ENCODE measurements around the gene IFRD2. TPM values are rescaled to one million over a fixed set of nuclear protein-coding genes. Genes with fewer than 3 reads are reported as not detected.

IFRD2 gene
- polyA plus RNA-seq, 1 experiment, result 19.3 TPM

GRCh38 chr3:50243543-50243895 lies 48.7 kb downstream of the IFRD2 start:
- H3K27ac ChIP-seq (ENCODE audit: low read depth, low read length), result peak overlapping the region; percentile 65
- no peak overlapping the region for H3K4me3 ChIP-seq (ENCODE audit: low read depth, low read length)
- TF ChIP-seq, protein P1, sequence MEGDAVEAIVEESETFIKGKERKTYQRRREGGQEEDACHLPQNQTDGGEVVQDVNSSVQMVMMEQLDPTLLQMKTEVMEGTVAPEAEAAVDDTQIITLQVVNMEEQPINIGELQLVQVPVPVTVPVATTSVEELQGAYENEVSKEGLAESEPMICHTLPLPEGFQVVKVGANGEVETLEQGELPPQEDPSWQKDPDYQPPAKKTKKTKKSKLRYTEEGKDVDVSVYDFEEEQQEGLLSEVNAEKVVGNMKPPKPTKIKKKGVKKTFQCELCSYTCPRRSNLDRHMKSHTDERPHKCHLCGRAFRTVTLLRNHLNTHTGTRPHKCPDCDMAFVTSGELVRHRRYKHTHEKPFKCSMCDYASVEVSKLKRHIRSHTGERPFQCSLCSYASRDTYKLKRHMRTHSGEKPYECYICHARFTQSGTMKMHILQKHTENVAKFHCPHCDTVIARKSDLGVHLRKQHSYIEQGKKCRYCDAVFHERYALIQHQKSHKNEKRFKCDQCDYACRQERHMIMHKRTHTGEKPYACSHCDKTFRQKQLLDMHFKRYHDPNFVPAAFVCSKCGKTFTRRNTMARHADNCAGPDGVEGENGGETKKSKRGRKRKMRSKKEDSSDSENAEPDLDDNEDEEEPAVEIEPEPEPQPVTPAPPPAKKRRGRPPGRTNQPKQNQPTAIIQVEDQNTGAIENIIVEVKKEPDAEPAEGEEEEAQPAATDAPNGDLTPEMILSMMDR (IDR thresholded peaks at IDR 0.05; ENCODE audit: low read depth, low read length), result no peak
- H3K27me3 ChIP-seq (ENCODE audit: control insufficient read depth, insufficient read depth, low read length), result no peaks in the 10 kb centered on the region
- CTCF ChIA-PET, result interaction anchor here (0.6 to 1.6 kb wide), 9 partner anchors 8 to 49 kb away, joined by 3 to 13 read pairs (median 4); no protein-coding TSS in a partner anchor
- POLR2A ChIA-PET, result no interaction called here
- no peaks in the 10 kb centered on the region; the same call in 1 of the 2 replicates for H3K9me3 ChIP-seq (ENCODE audit: control insufficient read depth, insufficient read depth, low read length)
- DNase-seq (ENCODE audit: low read depth, low spot score), result no peak

DNA sequence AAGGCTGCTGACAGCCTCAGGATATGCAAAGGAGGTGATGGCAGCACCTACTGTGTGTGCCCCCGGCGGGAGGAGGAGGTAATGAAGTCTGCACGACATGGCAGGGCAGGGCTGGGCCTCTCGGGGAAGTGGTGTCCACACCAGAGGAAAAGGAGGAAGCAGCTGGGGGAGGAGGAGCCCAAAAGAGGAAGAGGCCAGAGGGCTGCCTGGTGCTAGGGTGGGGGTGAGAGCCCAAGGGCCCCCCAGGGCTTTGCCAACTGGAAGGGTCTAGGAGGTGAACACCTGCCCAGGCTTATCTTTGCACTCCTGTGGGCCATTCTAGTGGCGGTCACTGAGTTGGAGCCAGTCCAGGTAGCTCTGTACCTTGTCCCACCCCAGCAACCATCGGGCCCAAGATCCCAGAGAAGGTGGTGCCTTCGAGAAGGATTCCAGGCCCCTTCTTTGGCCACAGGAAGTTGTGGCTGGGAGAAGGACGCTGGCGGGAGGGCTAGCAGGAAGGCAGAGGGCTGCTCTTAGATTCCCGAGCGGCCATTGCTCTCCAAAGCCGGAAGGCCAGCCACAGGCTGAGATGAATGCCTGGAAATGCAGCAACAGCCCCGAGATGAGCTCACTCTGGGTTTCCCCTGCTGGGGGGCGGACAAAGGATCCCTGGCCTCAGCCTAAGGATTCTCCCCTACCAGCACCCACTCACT lies 49.2 kb downstream of the IFRD2 start:
- Histone ChIP-seq H3K27ac (ENCODE audit: low read depth, low read length) (peak overlapping the region; percentile 65), H3K4me3 (ENCODE audit: low read depth, low read length) (no peak overlapping the region), H3K9me3 (ENCODE audit: control insufficient read depth, insufficient read depth, low read length) (no peaks in the 10 kb centered on the region; the same call in 1 of the 2 replicates), H3K27me3 (ENCODE audit: control insufficient read depth, insufficient read depth, low read length) (no peaks in the 10 kb centered on the region)
- TF ChIP-seq, protein P1 (IDR thresholded peaks at IDR 0.05; ENCODE audit: low read depth, low read length), result no peak
- ChIA-PET POLR2A (no interaction called here), CTCF (interaction anchor here (0.6 to 2.0 kb wide), 8 partner anchors 8 to 48 kb away, joined by 3 to 13 read pairs (median 4); no protein-coding TSS in a partner anchor)
- no peak for DNase-seq (ENCODE audit: low read depth, low spot score)

DNA sequence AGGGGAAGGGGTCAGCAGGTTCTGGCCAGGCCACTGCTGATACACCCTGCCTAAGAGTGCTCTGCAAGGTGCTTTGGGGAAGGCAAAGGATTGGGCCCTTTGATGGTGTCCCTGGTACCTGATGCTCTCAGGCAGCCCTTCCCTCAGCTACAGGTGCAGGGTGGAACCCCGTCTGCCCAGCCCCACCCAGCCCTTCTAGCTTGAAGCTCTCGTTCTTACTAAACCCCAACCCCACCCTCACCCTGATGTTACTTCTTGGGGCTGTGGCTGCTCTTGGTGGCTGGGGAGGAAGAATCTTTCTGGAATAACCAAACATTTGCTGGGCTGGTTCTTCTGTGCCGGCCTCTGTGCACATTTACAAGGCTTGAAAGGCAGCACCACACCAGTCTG lies 49.9 kb downstream of the IFRD2 start:
- TF ChIP-seq, protein P1 (IDR thresholded peaks at IDR 0.05; ENCODE audit: low read depth, low read length), result no peak
- no peak for DNase-seq (ENCODE audit: low read depth, low spot score)
- CTCF ChIA-PET, result interaction anchor here (2.0 kb wide), 1 partner anchor 17 kb away, joined by 6 read pairs; no protein-coding TSS in a partner anchor
- Histone ChIP-seq H3K27me3 (ENCODE audit: control insufficient read depth, insufficient read depth, low read length) (no peaks in the 10 kb centered on the region), H3K27ac (ENCODE audit: low read depth, low read length) (peak overlapping the region; percentile 65), H3K9me3 (ENCODE audit: control insufficient read depth, insufficient read depth, low read length) (no peaks in the 10 kb centered on the region; the same call in 1 of the 2 replicates), H3K4me3 (ENCODE audit: low read depth, low read length) (no peak overlapping the region)
- POLR2A ChIA-PET, result no interaction called here

- ChIA-PET POLR2A (no interaction called here), CTCF (interaction anchor here (1.1 to 2.0 kb wide), 2 partner anchors 15 to 18 kb away, joined by 6 to 7 read pairs; no protein-coding TSS in a partner anchor)
Measured at GRCh38 chr3:50241713-50242380, 50.4 kb downstream of the IFRD2 start.

More at GRCh38 chr3:50241713-50242380, 50.4 kb downstream of the IFRD2 start:
- no peaks in the 10 kb centered on the region; the same call in 1 of the 2 replicates for H3K9me3 ChIP-seq (ENCODE audit: control insufficient read depth, insufficient read depth, low read length)
- H3K27ac ChIP-seq (ENCODE audit: low read depth, low read length), result peak overlapping the region; percentile 11
- DNase-seq (ENCODE audit: low read depth, low spot score), result no peak
- TF ChIP-seq, protein P1 (IDR thresholded peaks at IDR 0.05; ENCODE audit: low read depth, low read length), result no peak
- no peaks in the 10 kb centered on the region for H3K27me3 ChIP-seq (ENCODE audit: control insufficient read depth, insufficient read depth, low read length)
- no peak overlapping the region for H3K4me3 ChIP-seq (ENCODE audit: low read depth, low read length)
